Loucy (cell line): ENCODE results near the gene TNS3.

Experiments used
- EZH2phosphoT487 ChIP-seq: fragments of 200-600 bp; IDR thresholded peaks from 2 replicates; pipeline ENCODE4 v1.6.1; 2018; ENCODE audit warnings: antibody characterized with exemption, mild to moderate bottlenecking, moderate library complexity, borderline replicate concordance
- TF ChIP-seq, protein P1 (sequence below): fragments of 200-600 bp; sonication (generic); conservative IDR thresholded peaks from 2 replicates; pipeline ENCODE4 v1.5.1; 2014; ENCODE audit warnings: mild to moderate bottlenecking, antibody characterized with exemption, low read length

DNA sequence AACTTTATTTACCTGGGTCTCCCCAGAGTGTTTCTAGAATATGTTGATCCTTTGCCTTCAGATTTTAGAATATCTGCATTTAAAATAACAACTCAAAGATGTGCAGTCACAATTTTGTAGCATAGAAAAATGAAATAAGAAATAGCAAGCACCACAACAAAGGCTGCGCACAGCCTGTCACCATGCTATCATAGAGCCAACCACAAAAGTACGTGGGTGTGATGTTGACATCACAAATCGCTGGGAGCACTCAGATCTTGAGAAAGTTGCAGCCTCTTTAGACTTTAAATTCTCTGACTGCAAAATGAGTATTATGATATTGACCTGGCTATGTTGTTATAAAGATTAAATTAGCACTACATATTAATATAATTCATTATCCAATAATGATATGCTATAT lies 177.9 kb downstream of the TNS3 start:
- TF ChIP-seq, protein P1, sequence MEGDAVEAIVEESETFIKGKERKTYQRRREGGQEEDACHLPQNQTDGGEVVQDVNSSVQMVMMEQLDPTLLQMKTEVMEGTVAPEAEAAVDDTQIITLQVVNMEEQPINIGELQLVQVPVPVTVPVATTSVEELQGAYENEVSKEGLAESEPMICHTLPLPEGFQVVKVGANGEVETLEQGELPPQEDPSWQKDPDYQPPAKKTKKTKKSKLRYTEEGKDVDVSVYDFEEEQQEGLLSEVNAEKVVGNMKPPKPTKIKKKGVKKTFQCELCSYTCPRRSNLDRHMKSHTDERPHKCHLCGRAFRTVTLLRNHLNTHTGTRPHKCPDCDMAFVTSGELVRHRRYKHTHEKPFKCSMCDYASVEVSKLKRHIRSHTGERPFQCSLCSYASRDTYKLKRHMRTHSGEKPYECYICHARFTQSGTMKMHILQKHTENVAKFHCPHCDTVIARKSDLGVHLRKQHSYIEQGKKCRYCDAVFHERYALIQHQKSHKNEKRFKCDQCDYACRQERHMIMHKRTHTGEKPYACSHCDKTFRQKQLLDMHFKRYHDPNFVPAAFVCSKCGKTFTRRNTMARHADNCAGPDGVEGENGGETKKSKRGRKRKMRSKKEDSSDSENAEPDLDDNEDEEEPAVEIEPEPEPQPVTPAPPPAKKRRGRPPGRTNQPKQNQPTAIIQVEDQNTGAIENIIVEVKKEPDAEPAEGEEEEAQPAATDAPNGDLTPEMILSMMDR, result no peak
- no peak for TF ChIP-seq EZH2phosphoT487
